A204.1 (cell line): ENCODE measurements around the gene MGAT5B.

ENCODE experiments used
- FAIRE-seq: peaks from 2 replicates; lab custom pipeline; 2012; peaks lifted over from hg19 to GRCh38; lab: Jason Lieb, UNC

Gene MGAT5B

GRCh38 chr17:76982408-76983074 is 114.3 kb downstream of the MGAT5B start:
- no peak for FAIRE-seq

GRCh38 chr17:76983075-76983775 is 115.0 kb downstream of the MGAT5B start:
- FAIRE-seq = no peak

GRCh38 chr17:76986365-76986764 is 118.2 kb downstream of the MGAT5B start:
- FAIRE-seq = no peak

GRCh38 chr17:76987486-76988093 is 119.4 kb downstream of the MGAT5B start:
- FAIRE-seq = no peak

- FAIRE-seq = no peak
These were observed 120.6 kb downstream of the MGAT5B start for GRCh38 chr17:76988796-76989195.

- no peak for FAIRE-seq
These were observed 121.3 kb downstream of the MGAT5B start for GRCh38 chr17:76989519-76989918.

- FAIRE-seq = no peak
These were observed 124.7 kb downstream of the MGAT5B start for GRCh38 chr17:76992891-76993290.

- FAIRE-seq = no peak
These were observed 125.4 kb downstream of the MGAT5B start for GRCh38 chr17:76993651-76994050.

- no peak for FAIRE-seq
These were observed 126.0 kb downstream of the MGAT5B start for GRCh38 chr17:76994237-76994637.

GRCh38 chr17:76995387-76996105 is 127.3 kb downstream of the MGAT5B start:
- FAIRE-seq = no peak

- no peak for FAIRE-seq
These were observed 128.8 kb downstream of the MGAT5B start for GRCh38 chr17:76996741-76997694.

GRCh38 chr17:76997981-76998531 is 129.9 kb downstream of the MGAT5B start:
- no peak for FAIRE-seq

- no peak for FAIRE-seq
These were observed 130.6 kb downstream of the MGAT5B start for GRCh38 chr17:76998839-76999238.
